NCI-H146 (cell line): ENCODE results near the gene TES.

Experiments
- DNase-seq: peaks from one replicate; lab custom pipeline; 2025; lab: John Stamatoyannopoulos, UW

TES gene

GRCh38 chr7:116193329-116194087, 16.8 kb upstream of the TES start:
- no peak for DNase-seq

- no peak for DNase-seq
Measured at GRCh38 chr7:116194115-116194514, 16.2 kb upstream of the TES start.

- DNase-seq: no peak
Measured at GRCh38 chr7:116195451-116195850, 14.9 kb upstream of the TES start.

GRCh38 chr7:116196947-116197346, 13.4 kb upstream of the TES start:
- DNase-seq: no peak

GRCh38 chr7:116197360-116197759, 13.0 kb upstream of the TES start:
- no peak for DNase-seq

- DNase-seq: no peak
Measured at GRCh38 chr7:116198748-116199410, 11.5 kb upstream of the TES start.

- DNase-seq: no peak
Measured at GRCh38 chr7:116200963-116201362, 9.4 kb upstream of the TES start.

- DNase-seq: no peak
Measured at GRCh38 chr7:116206141-116206540, 4.2 kb upstream of the TES start.

- DNase-seq: no peak
Measured at GRCh38 chr7:116208919-116209318, 1.4 kb upstream of the TES start.

GRCh38 chr7:116209561-116210070, 723 bp upstream of the TES start:
- no peak for DNase-seq

- DNase-seq: peak; percentile 1
Measured at GRCh38 chr7:116211006-116211912, 920 bp downstream of the TES start.

GRCh38 chr7:116211913-116212596, 1.7 kb downstream of the TES start:
- no peak for DNase-seq

GRCh38 chr7:116212869-116213268, 2.5 kb downstream of the TES start:
- DNase-seq: no peak

- DNase-seq: no peak
Measured at GRCh38 chr7:116213361-116214130, 3.2 kb downstream of the TES start.

GRCh38 chr7:116214921-116215320, 4.6 kb downstream of the TES start:
- no peak for DNase-seq

- no peak for DNase-seq
Measured at GRCh38 chr7:116215551-116215950, 5.2 kb downstream of the TES start.

GRCh38 chr7:116216956-116217571, 6.7 kb downstream of the TES start:
- DNase-seq: no peak

GRCh38 chr7:116218051-116218645, 7.8 kb downstream of the TES start:
- DNase-seq: no peak

GRCh38 chr7:116218747-116219146, 8.4 kb downstream of the TES start:
- DNase-seq: no peak

GRCh38 chr7:116219288-116219687, 8.9 kb downstream of the TES start:
- no peak for DNase-seq
